ENCODE measurements around the gene TMEM132C.

TMEM132C gene

GRCh38 chr12:128564956-128565355 lies 298.0 kb downstream of the TMEM132C start:
- TF ChIP-seq CTCF (IDR thresholded peaks at IDR 0.05; ENCODE audit: low read depth, low read length) = no peak

GRCh38 chr12:128567730-128568129 lies 300.8 kb downstream of the TMEM132C start:
- no peak for DNase-seq (ENCODE audit: low read depth in 2 of 2)
- TF ChIP-seq CTCF (IDR thresholded peaks at IDR 0.05; ENCODE audit: low read depth, low read length) = no peak
- no peak overlapping the region for H3K4me3 ChIP-seq (replicated peaks in 1 of 2; ENCODE audit: low read depth in 2 of 2, low read length in 2 of 2)

More at GRCh38 chr12:128564956-128565355, 298.0 kb downstream of the TMEM132C start:
- no peak overlapping the region for H3K4me3 ChIP-seq (replicated peaks in 1 of 2; ENCODE audit: low read depth in 2 of 2, low read length in 2 of 2)
- DNase-seq (ENCODE audit: low read depth in 2 of 2) = no peak

GRCh38 chr12:128570191-128571065 lies 303.5 kb downstream of the TMEM132C start:
- H3K4me3 ChIP-seq (replicated peaks in 1 of 2; ENCODE audit: low read depth in 2 of 2, low read length in 2 of 2) = no peak overlapping the region
- no peak for DNase-seq (ENCODE audit: low read depth in 2 of 2)
- no peak for TF ChIP-seq CTCF (IDR thresholded peaks at IDR 0.05; ENCODE audit: low read depth, low read length)

- DNase-seq (ENCODE audit: low read depth in 2 of 2) = no peak
- no peak for TF ChIP-seq CTCF (IDR thresholded peaks at IDR 0.05; ENCODE audit: low read depth, low read length)
- no peak overlapping the region for H3K4me3 ChIP-seq (replicated peaks in 1 of 2; ENCODE audit: low read depth in 2 of 2, low read length in 2 of 2)
Observed at GRCh38 chr12:128571906-128572810, 305.2 kb downstream of the TMEM132C start.

GRCh38 chr12:128573907-128574306 lies 306.9 kb downstream of the TMEM132C start:
- TF ChIP-seq CTCF (IDR thresholded peaks at IDR 0.05; ENCODE audit: low read depth, low read length) = no peak

GRCh38 chr12:128578045-128578444 lies 311.1 kb downstream of the TMEM132C start:
- TF ChIP-seq CTCF (IDR thresholded peaks at IDR 0.05; ENCODE audit: low read depth, low read length) = no peak
- no peak overlapping the region for H3K4me3 ChIP-seq (replicated peaks in 1 of 2; ENCODE audit: low read depth in 2 of 2, low read length in 2 of 2)
- DNase-seq (ENCODE audit: low read depth in 2 of 2) = no peak

More at GRCh38 chr12:128573907-128574306, 306.9 kb downstream of the TMEM132C start:
- no peak overlapping the region for H3K4me3 ChIP-seq (replicated peaks in 1 of 2; ENCODE audit: low read depth in 2 of 2, low read length in 2 of 2)
- DNase-seq (ENCODE audit: low read depth in 2 of 2) = no peak

All from cardiac fibroblast (primary cell).